Measurements from ENCODE around the gene BEGAIN. TPM values are rescaled to one million over a fixed set of nuclear protein-coding genes. Genes with fewer than 3 reads are reported as not detected.

Gene BEGAIN
- total and polyA plus RNA-seq, 10 donors: 1.8 to 10.0 (median 5.6) TPM

DNA sequence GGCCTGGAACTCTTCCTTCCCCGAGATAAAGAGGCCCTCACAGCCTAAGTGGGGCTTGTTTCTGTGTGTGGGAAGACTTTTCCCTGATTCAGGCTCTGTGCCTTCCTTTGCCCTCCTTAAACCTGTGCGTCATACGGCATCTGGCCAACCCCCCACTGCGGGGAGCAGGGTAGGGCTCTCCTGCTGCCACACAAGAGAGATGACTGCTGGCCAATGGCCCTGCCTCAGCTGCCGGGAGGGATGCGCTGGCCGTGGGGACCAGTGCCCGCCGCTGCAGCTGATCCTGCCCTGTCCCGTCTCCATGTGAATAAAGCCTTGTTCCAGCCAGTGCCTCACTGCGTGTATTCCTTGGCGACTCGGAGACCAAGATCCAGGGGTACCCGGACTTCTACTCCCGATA lies 42.5 kb upstream of the BEGAIN start:
- Histone ChIP-seq H3K27me3 (replicated peaks in 1 of 7) (peaks cover 0 to 32% (median 0%) of the 10 kb centered on the region in 7 donors), H3K36me3 (no peaks in the 10 kb centered on the region), H3K9me3 (peaks cover 0 to 5% (median 0%) of the 10 kb centered on the region in 8 donors), H3K27ac (no peak overlapping the region), H3K4me3 (no peak overlapping the region), H3K4me1 (no peaks in the 10 kb centered on the region)
- WGBS, 5 donors: 88 to 93% (median 92%) methylated on average over 15 of the region's 15 CpGs
- DNase-seq: no peak
- intact Hi-C loops (cut with DNase I; ENCODE audit: low total_unique reads): no loop called here
- no peak for TF ChIP-seq POLR2A (IDR thresholded peaks at IDR 0.05)
- TF ChIP-seq POLR2AphosphoS5 (IDR thresholded peaks at IDR 0.05): no peak
- no peak for TF ChIP-seq CTCF (IDR thresholded peaks at IDR 0.05 in 8 of 11, conservative IDR thresholded peaks at IDR 0.05 in 3 of 11)

GRCh38 chr14:100629098-100629497 lies 41.9 kb upstream of the BEGAIN start:
- WGBS, 5 donors: 79 to 87% (median 83%) methylated on average over 10 to 13 of the region's 13 CpGs
- intact Hi-C loops (cut with DNase I; ENCODE audit: low total_unique reads): no loop called here
- H3K27me3 ChIP-seq (replicated peaks in 1 of 7): peaks cover 0 to 30% (median 0%) of the 10 kb centered on the region in 7 donors
- no peaks in the 10 kb centered on the region for H3K36me3 ChIP-seq
- no peak for DNase-seq
- TF ChIP-seq POLR2AphosphoS5 (IDR thresholded peaks at IDR 0.05) (no peak), CTCF (IDR thresholded peaks at IDR 0.05 in 8 of 11, conservative IDR thresholded peaks at IDR 0.05 in 3 of 11) (no peak), POLR2A (IDR thresholded peaks at IDR 0.05) (no peak)
- H3K4me1 ChIP-seq: no peaks in the 10 kb centered on the region
- peaks cover 0 to 5% (median 0%) of the 10 kb centered on the region in 8 donors for H3K9me3 ChIP-seq
- H3K4me3 ChIP-seq: no peak overlapping the region
- H3K27ac ChIP-seq: no peak overlapping the region

DNA sequence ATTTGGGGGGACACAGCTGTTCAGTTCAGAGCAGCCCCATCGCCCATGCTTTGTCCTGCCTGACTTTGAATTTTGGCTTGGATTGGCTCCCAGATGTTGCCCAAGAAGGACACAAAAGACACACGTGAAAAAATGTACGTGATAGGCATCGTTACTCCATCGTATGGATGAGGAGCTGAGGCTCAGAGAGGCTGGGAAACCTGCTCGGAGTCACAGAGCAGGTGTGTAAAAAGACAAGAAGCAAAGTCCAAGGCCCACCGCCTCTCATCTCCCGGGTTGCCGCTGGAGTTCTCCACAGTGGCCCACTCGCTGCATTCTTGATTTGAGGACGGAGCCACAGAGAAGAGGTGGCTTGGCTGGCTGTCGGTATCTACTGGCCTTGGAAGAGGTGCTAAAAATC lies 41.0 kb upstream of the BEGAIN start:
- Histone ChIP-seq H3K27me3 (replicated peaks in 1 of 7) (peaks cover 0 to 32% (median 0%) of the 10 kb centered on the region in 7 donors), H3K4me1 (no peaks in the 10 kb centered on the region), H3K4me3 (no peak overlapping the region), H3K9me3 (peaks cover 0 to 5% (median 0%) of the 10 kb centered on the region in 8 donors), H3K27ac (no peak overlapping the region), H3K36me3 (no peaks in the 10 kb centered on the region)
- 86 to 96% (median 91%) methylated on average over 12 of the region's 12 CpGs for WGBS, 5 donors
- intact Hi-C loops (cut with DNase I; ENCODE audit: low total_unique reads): no loop called here
- no peak for DNase-seq
- no peak for TF ChIP-seq CTCF (IDR thresholded peaks at IDR 0.05 in 8 of 11, conservative IDR thresholded peaks at IDR 0.05 in 3 of 11)
- TF ChIP-seq POLR2AphosphoS5 (IDR thresholded peaks at IDR 0.05): no peak
- TF ChIP-seq POLR2A (IDR thresholded peaks at IDR 0.05): no peak

DNA sequence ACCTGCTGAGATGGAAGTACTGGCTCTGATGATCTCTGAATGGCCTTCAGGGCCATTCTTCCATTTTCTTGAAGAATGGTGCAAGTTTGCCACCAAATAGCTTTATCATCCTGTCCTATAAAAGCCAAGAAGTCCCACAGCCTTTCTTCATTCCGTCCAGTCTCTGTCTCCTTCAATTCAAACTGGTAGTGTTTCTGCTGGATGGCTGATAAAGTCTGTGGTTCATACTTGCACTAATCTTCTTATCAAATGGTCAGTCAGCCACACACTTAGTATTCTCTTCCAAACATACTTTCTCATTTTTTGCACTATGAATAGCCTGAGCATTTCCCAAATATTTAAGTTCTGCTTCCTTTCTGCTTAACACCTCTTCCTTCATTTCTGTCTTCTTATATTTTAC lies 39.4 kb upstream of the BEGAIN start:
- Histone ChIP-seq H3K9me3 (peaks cover 0 to 5% (median 0%) of the 10 kb centered on the region in 8 donors), H3K27me3 (replicated peaks in 1 of 7) (peaks cover 0 to 48% (median 0%) of the 10 kb centered on the region in 7 donors), H3K4me1 (peaks cover 0 to 10% (median 6%) of the 10 kb centered on the region in 6 donors), H3K36me3 (no peaks in the 10 kb centered on the region), H3K27ac (no peak overlapping the region), H3K4me3 (no peak overlapping the region)
- WGBS, 5 donors: 82 to 100% (median 93%) methylated on average over 1 of the region's 1 CpG
- TF ChIP-seq POLR2A (IDR thresholded peaks at IDR 0.05) (no peak), CTCF (IDR thresholded peaks at IDR 0.05 in 8 of 11, conservative IDR thresholded peaks at IDR 0.05 in 3 of 11) (no peak), POLR2AphosphoS5 (IDR thresholded peaks at IDR 0.05) (no peak)
- intact Hi-C loops (cut with DNase I; ENCODE audit: low total_unique reads): no loop called here
- no peak for DNase-seq

Data from spleen (tissue), 11 donors.